Upper lobe of right lung (tissue), 1 donor: ENCODE data around the gene MYBBP1A. TPM values are rescaled to one million over a fixed set of nuclear protein-coding genes. Genes with fewer than 3 reads are reported as not detected.
A peak's percentile ranks its signal among the peaks of the same experiment; 100 is the strongest.

Source experiments
- ATAC-seq: fragments of 200-7000 bp; cut with Tn5 transposase; one replicate; pipeline ENCODE4 v1.9.1; 2020; ENCODE audit warnings: mild to moderate bottlenecking, moderate library complexity
- DNase-seq: peaks from one replicate; pipeline ENCODE4 v3.0.0-alpha.2; 2020
- H3K27ac ChIP-seq: fragments of 200-600 bp; one replicate; pipeline ENCODE4 v1.8.0; 2022
- H3K27me3 ChIP-seq: fragments of 200-600 bp; one replicate; pipeline ENCODE4 v1.8.0; 2022; ENCODE audit warnings: mild to moderate bottlenecking
- H3K36me3 ChIP-seq: fragments of 200-600 bp; one replicate; pipeline ENCODE4 v1.8.0; 2022
- H3K4me1 ChIP-seq: fragments of 200-600 bp; one replicate; pipeline ENCODE4 v1.8.0; 2022
- H3K4me3 ChIP-seq: fragments of 200-600 bp; one replicate; pipeline ENCODE4 v1.8.0; 2022; ENCODE audit warnings: mild to moderate bottlenecking
- H3K9me3 ChIP-seq: fragments of 200-600 bp; one replicate; pipeline ENCODE4 v1.8.0; 2022
- intact Hi-C: fragments of 100-400 bp; cut with DNase I; formaldehyde crosslinking; loops from one replicate; pipeline ENCODE4 v1.11.0; 2022
- total RNA-seq: library from RNA; stranded (reverse); fragmentation: NEBNext Ultra II Directional; extraction: Animal tissue kit (Norgen Biotek cat#: 25700); gene quantifications from one replicate; pipeline ENCODE4 v1.2.1, GENCODE V29; 2021
- TF ChIP-seq, protein P1 (sequence below): fragments of 200-600 bp; IDR thresholded peaks from one replicate; pipeline ENCODE4 v1.8.0; 2022; ENCODE audit warnings: antibody characterized with exemption
- donor health status: DM: no; HTN: yes; CAD: no; lungs with severe emphysema.

MYBBP1A gene
- total RNA-seq, 1 donor from 2014 or later: 46.7 TPM

DNA sequence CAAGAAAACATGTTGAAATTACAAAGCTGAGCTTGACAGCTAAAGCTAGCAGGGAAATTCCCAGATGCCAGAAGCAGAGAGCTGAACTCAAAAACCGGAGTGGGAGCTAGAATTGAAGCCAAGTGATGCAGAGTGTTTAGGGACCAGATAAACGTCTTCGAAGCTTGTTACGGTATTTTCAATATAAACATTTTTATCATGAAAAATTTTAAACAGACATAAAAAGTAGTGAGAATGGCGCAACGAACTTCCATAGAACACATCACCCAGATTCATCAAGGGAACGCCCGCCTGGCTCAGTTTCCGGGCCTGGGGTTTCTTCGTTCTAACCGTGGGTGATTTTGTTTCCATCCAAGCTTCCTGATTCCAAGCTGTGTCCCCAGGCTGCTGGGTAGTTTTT is 38.4 kb downstream of the MYBBP1A start:
- TF ChIP-seq, protein P1, sequence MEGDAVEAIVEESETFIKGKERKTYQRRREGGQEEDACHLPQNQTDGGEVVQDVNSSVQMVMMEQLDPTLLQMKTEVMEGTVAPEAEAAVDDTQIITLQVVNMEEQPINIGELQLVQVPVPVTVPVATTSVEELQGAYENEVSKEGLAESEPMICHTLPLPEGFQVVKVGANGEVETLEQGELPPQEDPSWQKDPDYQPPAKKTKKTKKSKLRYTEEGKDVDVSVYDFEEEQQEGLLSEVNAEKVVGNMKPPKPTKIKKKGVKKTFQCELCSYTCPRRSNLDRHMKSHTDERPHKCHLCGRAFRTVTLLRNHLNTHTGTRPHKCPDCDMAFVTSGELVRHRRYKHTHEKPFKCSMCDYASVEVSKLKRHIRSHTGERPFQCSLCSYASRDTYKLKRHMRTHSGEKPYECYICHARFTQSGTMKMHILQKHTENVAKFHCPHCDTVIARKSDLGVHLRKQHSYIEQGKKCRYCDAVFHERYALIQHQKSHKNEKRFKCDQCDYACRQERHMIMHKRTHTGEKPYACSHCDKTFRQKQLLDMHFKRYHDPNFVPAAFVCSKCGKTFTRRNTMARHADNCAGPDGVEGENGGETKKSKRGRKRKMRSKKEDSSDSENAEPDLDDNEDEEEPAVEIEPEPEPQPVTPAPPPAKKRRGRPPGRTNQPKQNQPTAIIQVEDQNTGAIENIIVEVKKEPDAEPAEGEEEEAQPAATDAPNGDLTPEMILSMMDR: no peak
- Histone ChIP-seq H3K9me3 (no peaks in the 10 kb centered on the region), H3K4me1 (peaks cover 68% of the 10 kb centered on the region), H3K4me3 (no peak overlapping the region), H3K36me3 (no peaks in the 10 kb centered on the region), H3K27ac (no peak overlapping the region), H3K27me3 (no peaks in the 10 kb centered on the region)
- ATAC-seq (no peak), DNase-seq (no peak)
- intact Hi-C loops: no loop called here

- Histone ChIP-seq H3K4me3 (no peak overlapping the region), H3K36me3 (no peaks in the 10 kb centered on the region), H3K4me1 (peaks cover 69% of the 10 kb centered on the region), H3K27me3 (no peaks in the 10 kb centered on the region), H3K27ac (peak overlapping the region; percentile 76), H3K9me3 (no peaks in the 10 kb centered on the region)
- DNase-seq (no peak), ATAC-seq (peak; percentile 1)
- TF ChIP-seq, protein P1: no peak
- intact Hi-C loops: no loop called here
These were observed 39.7 kb downstream of the MYBBP1A start for GRCh38 chr17:4515501-4515900.

DNA sequence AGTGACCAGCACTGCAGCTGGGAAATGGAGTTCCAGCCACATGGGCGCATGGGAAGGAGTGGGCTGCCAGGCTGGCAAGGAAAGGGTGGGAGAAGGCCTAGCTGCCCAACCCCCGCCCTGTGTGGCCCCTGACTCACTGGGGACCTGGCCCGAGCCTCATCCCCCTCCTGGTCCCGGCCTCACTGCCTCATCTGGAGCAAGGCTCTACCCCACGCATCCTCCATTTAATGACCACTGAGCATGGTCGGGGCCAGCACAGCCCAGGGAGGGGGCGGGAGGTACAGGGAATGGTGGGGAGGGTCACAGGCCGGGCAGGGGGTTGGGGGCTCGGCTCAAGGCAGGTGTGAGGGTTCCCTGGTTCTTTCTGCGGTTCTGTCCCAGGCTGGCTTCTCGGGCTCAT is 40.4 kb downstream of the MYBBP1A start:
- ATAC-seq (no peak), DNase-seq (no peak)
- no peak overlapping the region for H3K4me3 ChIP-seq
- intact Hi-C loops: no loop called here
- no peaks in the 10 kb centered on the region for H3K27me3 ChIP-seq
- TF ChIP-seq, protein P1: no peak
- no peaks in the 10 kb centered on the region for H3K9me3 ChIP-seq
- H3K27ac ChIP-seq: peak overlapping the region; percentile 76
- peaks cover 67% of the 10 kb centered on the region for H3K4me1 ChIP-seq
- H3K36me3 ChIP-seq: no peaks in the 10 kb centered on the region

DNA sequence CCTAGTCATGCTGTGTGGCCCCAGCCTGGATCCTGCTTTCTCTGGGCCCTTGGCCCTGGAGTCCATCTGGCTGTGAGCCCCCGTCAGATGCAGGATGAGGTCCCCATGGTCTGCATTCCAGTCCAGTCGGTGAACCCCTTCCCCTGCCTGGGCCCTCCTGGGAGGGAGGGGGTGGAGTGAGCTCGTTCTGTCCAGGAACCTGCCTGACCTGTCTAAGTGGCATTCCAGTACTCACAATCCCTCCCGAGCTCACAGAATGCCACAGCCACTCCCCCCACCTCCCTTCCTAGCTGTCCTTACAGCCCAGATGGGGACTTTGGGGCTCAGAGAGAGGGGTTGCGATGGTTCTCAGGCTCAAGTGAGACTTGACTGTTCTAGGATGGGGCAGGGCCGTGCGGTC is 41.0 kb downstream of the MYBBP1A start:
- TF ChIP-seq, protein P1: no peak
- Histone ChIP-seq H3K27me3 (no peaks in the 10 kb centered on the region), H3K4me3 (no peak overlapping the region), H3K4me1 (peaks cover 67% of the 10 kb centered on the region), H3K27ac (peak overlapping the region; percentile 76), H3K9me3 (no peaks in the 10 kb centered on the region), H3K36me3 (no peaks in the 10 kb centered on the region)
- peak; percentile 77 for DNase-seq
- peak; percentile 83 for ATAC-seq
- intact Hi-C loops: no loop called here

GRCh38 chr17:4513113-4514032 is 41.8 kb downstream of the MYBBP1A start:
- DNase-seq: no peak
- H3K27ac ChIP-seq: peak overlapping the region; percentile 76
- H3K4me3 ChIP-seq: no peak overlapping the region
- intact Hi-C loops: no loop called here
- peaks cover 69% of the 10 kb centered on the region for H3K4me1 ChIP-seq
- H3K36me3 ChIP-seq: no peaks in the 10 kb centered on the region
- TF ChIP-seq, protein P1: no peak
- peak; percentile 0 for ATAC-seq
- no peaks in the 10 kb centered on the region for H3K27me3 ChIP-seq
- no peaks in the 10 kb centered on the region for H3K9me3 ChIP-seq
